T-cell (primary cell): ENCODE data around the gene JOSD2. TPM values are rescaled to one million over a fixed set of nuclear protein-coding genes. Genes with fewer than 3 reads are reported as not detected.
A peak's percentile ranks its signal among the peaks of the same experiment; 100 is the strongest.

Experiments
- ATAC-seq, 4 experiments: fragments of 200-7000 bp in 3 of 4; fragments of 150-1000 bp in 1 of 4; cut with Tn5 transposase; replicated peaks in 1 of 4; 1 replicate in 3 of 4; 2 replicates in 1 of 4; pipeline ENCODE4 v1.10.0; 2021; ENCODE audit warnings: moderate library complexity in 3 of 4, mild to moderate bottlenecking in 2 of 4, moderate number of reproducible peaks in 1 of 4
- CTCF ChIA-PET, 2 donors: fragments of 300-600 bp; sonication (Branson Sonifier 250); formaldehyde crosslinking; loops; one replicate each; lab custom pipeline; 2022; ENCODE audit warnings: antibody characterized with exemption in 2 of 2; lab: Charles Lee
- POLR2A ChIA-PET, 2 donors: fragments of 300-600 bp; sonication (Branson Sonifier 250); formaldehyde crosslinking; loops; one replicate each; lab custom pipeline; 2022; ENCODE audit warnings: antibody characterized with exemption in 2 of 2; lab: Charles Lee
- DNase-seq, 35 experiments: peaks; one replicate each; pipeline versions ENCODE4 v3.0.0 to v3.0.0-alpha.2; 2013 to 2023
- H3K27ac ChIP-seq: one replicate; pipeline ENCODE4 v1.5.1; 2013; ENCODE audit warnings: low read length
- H3K27me3 ChIP-seq, 2 experiments: replicated peaks in 1 of 2; 1 replicate in 1 of 2; 2 replicates in 1 of 2; pipeline versions ENCODE4 v1.6.1 to v1.7.0; 2013; ENCODE audit warnings: low read length in 1 of 2, mixed read lengths in 1 of 2; ENCODE audit not compliant: control insufficient read depth in 2 of 2, insufficient read depth in 2 of 2; ENCODE audit errors: extremely low read depth in 1 of 2
- H3K36me3 ChIP-seq, 2 donors: 1 replicate in 1 of 2; 2 replicates in 1 of 2; pipeline versions ENCODE4 v1.6.1 to v1.7.0; 2013; ENCODE audit warnings: low read length in 1 of 2; ENCODE audit not compliant: control insufficient read depth in 2 of 2, insufficient read depth in 1 of 2; ENCODE audit errors: extremely low read depth in 1 of 2
- H3K4me1 ChIP-seq, 2 experiments: 1 replicate in 1 of 2; 2 replicates in 1 of 2; pipeline versions ENCODE4 v1.6.1 to v1.7.0; 2013; ENCODE audit warnings: low read length in 2 of 2, mixed read lengths in 1 of 2; ENCODE audit not compliant: insufficient read depth in 2 of 2, control insufficient read depth in 1 of 2; ENCODE audit errors: extremely low read depth in 1 of 2
- H3K4me3 ChIP-seq, 2 donors: 1 replicate in 1 of 2; 2 replicates in 1 of 2; pipeline versions ENCODE4 v1.5.1 to v1.7.0; 2013; ENCODE audit warnings: mild to moderate bottlenecking in 2 of 2, low read length in 1 of 2, moderate library complexity in 1 of 2; ENCODE audit not compliant: control insufficient read depth in 1 of 2; ENCODE audit errors: extremely low read depth in 1 of 2
- H3K9me3 ChIP-seq: 2 replicates; pipeline ENCODE4 v1.7.0; 2013
- H3K27ac Mint-ChIP-seq, 2 donors: one replicate each; pipeline ENCODE4 v1.8.0; 2020 to 2021; ENCODE audit warnings: mild to moderate bottlenecking in 2 of 2, mixed read lengths in 2 of 2
- H3K27me3 Mint-ChIP-seq, 2 donors: one replicate each; pipeline ENCODE4 v1.8.0; 2021 to 2022; ENCODE audit warnings: mixed read lengths in 2 of 2
- H3K36me3 Mint-ChIP-seq: one replicate; pipeline ENCODE4 v1.8.0; 2021; ENCODE audit warnings: mixed read lengths
- H3K4me1 Mint-ChIP-seq, 3 donors: one replicate each; pipeline ENCODE4 v1.8.0; 2020 to 2022; ENCODE audit warnings: mixed read lengths in 3 of 3, mild to moderate bottlenecking in 1 of 3
- H3K4me3 Mint-ChIP-seq, 3 donors: one replicate each; pipeline ENCODE4 v1.8.0; 2020 to 2022; ENCODE audit warnings: mild to moderate bottlenecking in 3 of 3, mixed read lengths in 3 of 3, moderate library complexity in 3 of 3
- H3K9me3 Mint-ChIP-seq, 3 donors: one replicate each; pipeline ENCODE4 v1.8.0; 2020 to 2022; ENCODE audit warnings: mixed read lengths in 3 of 3
- WGBS: methylation state at CpG from one replicate; pipeline ENCODE4 v1.1.5; 2013; ENCODE audit warnings: missing lambda C conversion rate; ENCODE audit not compliant: insufficient coverage; 5-methylcytosine and 5-hydroxymethylcytosine counted together
- total RNA-seq, 35 experiments: library from RNA in 6 of 35; stranded (reverse) in 6 of 35; fragments of 120-200 nt in 1 of 35; gene quantifications; one replicate each; pipeline versions ENCODE4 v1.2.1 to v1.2.4 and lab custom pipeline; 2013 to 2026

JOSD2 gene
- total RNA-seq, 5 donors from 2014 or later (not counting 1 experiment from before 2014, with no cell fraction given) = 15.4 to 45.7 (median 40.6) TPM

GRCh38 chr19:50500753-50501151 is 10.2 kb downstream of the JOSD2 start:
- Mint-ChIP-seq H3K9me3 (no peaks in the 10 kb centered on the region), H3K36me3 (no peaks in the 10 kb centered on the region), H3K27ac (no peak overlapping the region), H3K4me1 (no peaks in the 10 kb centered on the region), H3K27me3 (no peaks in the 10 kb centered on the region), H3K4me3 (no peak overlapping the region)
- POLR2A ChIA-PET = no interaction called here
- 84% methylated on average over 6 of the region's 10 CpGs for WGBS
- ATAC-seq (no peak), DNase-seq (no peak)
- H3K4me3 ChIP-seq = no peak overlapping the region
- no peak overlapping the region for H3K27ac ChIP-seq
- CTCF ChIA-PET = no interaction called here
- no peaks in the 10 kb centered on the region for H3K4me1 ChIP-seq
- no peaks in the 10 kb centered on the region for H3K27me3 ChIP-seq
- no peaks in the 10 kb centered on the region for H3K36me3 ChIP-seq
- no peaks in the 10 kb centered on the region for H3K9me3 ChIP-seq

GRCh38 chr19:50500060-50500752 is 10.8 kb downstream of the JOSD2 start:
- ATAC-seq (peak in 2 of 4 experiments; percentile 20 to 27), DNase-seq (peak in 1 of 35 experiments; percentile 53)
- Mint-ChIP-seq H3K27ac (no peak overlapping the region), H3K36me3 (peaks cover 2% of the 10 kb centered on the region), H3K9me3 (no peaks in the 10 kb centered on the region), H3K27me3 (no peaks in the 10 kb centered on the region), H3K4me3 (no peak overlapping the region), H3K4me1 (no peaks in the 10 kb centered on the region)
- H3K27ac ChIP-seq = no peak overlapping the region
- H3K4me3 ChIP-seq = no peak overlapping the region
- 67% methylated on average over 9 of the region's 27 CpGs for WGBS
- no peaks in the 10 kb centered on the region for H3K36me3 ChIP-seq
- H3K4me1 ChIP-seq = no peaks in the 10 kb centered on the region
- no peaks in the 10 kb centered on the region for H3K9me3 ChIP-seq
- ChIA-PET CTCF (no interaction called here), POLR2A (no interaction called here)
- H3K27me3 ChIP-seq = no peaks in the 10 kb centered on the region

- Mint-ChIP-seq H3K27me3 (no peaks in the 10 kb centered on the region), H3K36me3 (peaks cover 4% of the 10 kb centered on the region), H3K9me3 (no peaks in the 10 kb centered on the region), H3K27ac (no peak overlapping the region), H3K4me3 (no peak overlapping the region), H3K4me1 (no peaks in the 10 kb centered on the region)
- Histone ChIP-seq H3K27ac (no peak overlapping the region), H3K36me3 (no peaks in the 10 kb centered on the region), H3K27me3 (no peaks in the 10 kb centered on the region), H3K9me3 (no peaks in the 10 kb centered on the region), H3K4me1 (no peaks in the 10 kb centered on the region), H3K4me3 (no peak overlapping the region)
- POLR2A ChIA-PET = no interaction called here
- WGBS = 94% methylated on average over 9 of the region's 11 CpGs
- CTCF ChIA-PET = no interaction called here
- ATAC-seq = no peak
- no peak for DNase-seq
Measured at GRCh38 chr19:50498219-50499056, 12.6 kb downstream of the JOSD2 start.

GRCh38 chr19:50497022-50497405 is 14.0 kb downstream of the JOSD2 start:
- H3K9me3 Mint-ChIP-seq = no peaks in the 10 kb centered on the region
- H3K36me3 Mint-ChIP-seq = peaks cover 4% of the 10 kb centered on the region
- H3K4me3 Mint-ChIP-seq = no peak overlapping the region
- CTCF ChIA-PET = no interaction called here
- H3K27ac Mint-ChIP-seq = no peak overlapping the region
- ATAC-seq (no peak), DNase-seq (no peak)
- H3K27me3 Mint-ChIP-seq = no peaks in the 10 kb centered on the region
- H3K4me1 ChIP-seq = peaks cover 2 to 8% of the 10 kb centered on the region in 2 experiments
- POLR2A ChIA-PET = no interaction called here
- H3K9me3 ChIP-seq = no peaks in the 10 kb centered on the region
- 97% methylated on average over 4 of the region's 8 CpGs for WGBS
- no peaks in the 10 kb centered on the region for H3K36me3 ChIP-seq
- H3K4me3 ChIP-seq = no peak overlapping the region
- no peak overlapping the region for H3K27ac ChIP-seq
- H3K4me1 Mint-ChIP-seq = peaks cover 5 to 6% (median 5%) of the 10 kb centered on the region in 3 donors
- H3K27me3 ChIP-seq = no peaks in the 10 kb centered on the region

GRCh38 chr19:50496189-50497021 is 14.6 kb downstream of the JOSD2 start:
- H3K36me3 ChIP-seq = no peaks in the 10 kb centered on the region
- no peak for DNase-seq
- no peaks in the 10 kb centered on the region for H3K27me3 ChIP-seq
- Mint-ChIP-seq H3K4me3 (no peak overlapping the region), H3K36me3 (peaks cover 4% of the 10 kb centered on the region), H3K27ac (no peak overlapping the region), H3K27me3 (no peaks in the 10 kb centered on the region), H3K9me3 (no peaks in the 10 kb centered on the region), H3K4me1 (peaks cover 11 to 12% (median 11%) of the 10 kb centered on the region in 3 donors)
- H3K27ac ChIP-seq = no peak overlapping the region
- no peak overlapping the region for H3K4me3 ChIP-seq
- POLR2A ChIA-PET = no interaction called here
- H3K4me1 ChIP-seq = peaks cover 6 to 14% of the 10 kb centered on the region in 2 experiments
- no peaks in the 10 kb centered on the region for H3K9me3 ChIP-seq
- no peak for ATAC-seq
- 91% methylated on average over 21 of the region's 30 CpGs for WGBS
- CTCF ChIA-PET = no interaction called here

- H3K4me3 Mint-ChIP-seq = no peak overlapping the region
- peaks cover 6 to 18% of the 10 kb centered on the region in 2 experiments for H3K4me1 ChIP-seq
- 100% methylated on average over 1 of the region's 5 CpGs for WGBS
- no peak for DNase-seq
- no peaks in the 10 kb centered on the region for H3K9me3 Mint-ChIP-seq
- no peaks in the 10 kb centered on the region for H3K9me3 ChIP-seq
- H3K27me3 Mint-ChIP-seq = no peaks in the 10 kb centered on the region
- ChIA-PET CTCF (no interaction called here), POLR2A (no interaction called here)
- peaks cover 4% of the 10 kb centered on the region for H3K36me3 Mint-ChIP-seq
- H3K27ac ChIP-seq = no peak overlapping the region
- ATAC-seq = no peak
- no peaks in the 10 kb centered on the region for H3K36me3 ChIP-seq
- no peak overlapping the region for H3K4me3 ChIP-seq
- peaks cover 21 to 25% (median 23%) of the 10 kb centered on the region in 3 donors for H3K4me1 Mint-ChIP-seq
- no peaks in the 10 kb centered on the region for H3K27me3 ChIP-seq
- H3K27ac Mint-ChIP-seq = no peak overlapping the region
Measured at GRCh38 chr19:50495020-50495531, 15.9 kb downstream of the JOSD2 start.
